ENCODE measurements around the gene PRSS12.

Gene PRSS12

DNA sequence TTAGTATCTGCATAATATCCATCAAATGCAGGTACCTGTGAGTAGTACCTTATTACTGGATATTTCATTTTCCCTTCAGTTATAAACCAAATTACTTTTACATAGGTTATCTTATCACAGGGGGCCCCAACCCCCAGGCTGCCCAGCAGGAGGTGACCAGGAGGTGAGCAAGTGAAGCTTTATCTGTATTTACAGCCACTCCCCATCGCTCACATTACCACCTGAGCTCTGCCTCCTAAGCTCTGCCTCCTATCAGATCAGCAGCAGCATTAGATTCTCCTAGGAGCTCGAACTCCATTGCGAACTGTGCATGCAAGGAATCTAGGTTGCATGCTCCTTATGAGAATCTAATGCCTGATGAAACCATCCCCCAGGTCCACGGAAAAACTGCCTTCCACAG lies 6.3 kb downstream of the PRSS12 start:
- H3K4me3 ChIP-seq (ENCODE audit: low read depth, low read length) = no peak overlapping the region
- TF ChIP-seq MYC (IDR thresholded peaks at IDR 0.05; ENCODE audit: low read depth, low read length) (no peak), POLR2A (IDR thresholded peaks at IDR 0.05; ENCODE audit: extremely low read depth, insufficient read length) (no peak)
- TF ChIP-seq, protein P1, sequence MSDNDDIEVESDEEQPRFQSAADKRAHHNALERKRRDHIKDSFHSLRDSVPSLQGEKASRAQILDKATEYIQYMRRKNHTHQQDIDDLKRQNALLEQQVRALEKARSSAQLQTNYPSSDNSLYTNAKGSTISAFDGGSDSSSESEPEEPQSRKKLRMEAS (IDR thresholded peaks at IDR 0.05; ENCODE audit: low read depth, low read length) = no peak
- DNase-seq (ENCODE audit: low read depth) = no peak

DNA sequence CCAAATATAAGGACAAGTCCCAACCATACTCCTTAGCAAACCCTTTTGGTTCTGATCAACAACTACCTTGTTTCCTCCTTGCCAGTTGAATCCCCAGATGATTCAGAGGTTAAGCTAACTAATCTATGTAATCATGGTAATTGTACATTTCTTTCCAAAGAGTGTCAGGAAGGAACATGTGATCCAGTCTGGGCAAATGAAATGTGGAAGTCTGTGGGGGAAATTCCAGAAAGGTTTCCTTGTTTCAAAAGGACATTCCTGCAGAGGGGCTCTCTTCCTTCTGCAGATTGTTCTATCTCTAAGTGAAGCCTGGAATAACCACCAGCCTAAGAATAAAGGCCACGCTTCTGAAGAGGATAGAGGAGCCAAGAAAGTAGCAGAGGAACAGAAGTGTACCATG lies 7.0 kb downstream of the PRSS12 start:
- no peak overlapping the region for H3K4me3 ChIP-seq (ENCODE audit: low read depth, low read length)
- TF ChIP-seq POLR2A (IDR thresholded peaks at IDR 0.05; ENCODE audit: extremely low read depth, insufficient read length) (no peak), MYC (IDR thresholded peaks at IDR 0.05; ENCODE audit: low read depth, low read length) (no peak)
- TF ChIP-seq, protein P1 (IDR thresholded peaks at IDR 0.05; ENCODE audit: low read depth, low read length) = no peak
- TF ChIP-seq, protein P2, sequence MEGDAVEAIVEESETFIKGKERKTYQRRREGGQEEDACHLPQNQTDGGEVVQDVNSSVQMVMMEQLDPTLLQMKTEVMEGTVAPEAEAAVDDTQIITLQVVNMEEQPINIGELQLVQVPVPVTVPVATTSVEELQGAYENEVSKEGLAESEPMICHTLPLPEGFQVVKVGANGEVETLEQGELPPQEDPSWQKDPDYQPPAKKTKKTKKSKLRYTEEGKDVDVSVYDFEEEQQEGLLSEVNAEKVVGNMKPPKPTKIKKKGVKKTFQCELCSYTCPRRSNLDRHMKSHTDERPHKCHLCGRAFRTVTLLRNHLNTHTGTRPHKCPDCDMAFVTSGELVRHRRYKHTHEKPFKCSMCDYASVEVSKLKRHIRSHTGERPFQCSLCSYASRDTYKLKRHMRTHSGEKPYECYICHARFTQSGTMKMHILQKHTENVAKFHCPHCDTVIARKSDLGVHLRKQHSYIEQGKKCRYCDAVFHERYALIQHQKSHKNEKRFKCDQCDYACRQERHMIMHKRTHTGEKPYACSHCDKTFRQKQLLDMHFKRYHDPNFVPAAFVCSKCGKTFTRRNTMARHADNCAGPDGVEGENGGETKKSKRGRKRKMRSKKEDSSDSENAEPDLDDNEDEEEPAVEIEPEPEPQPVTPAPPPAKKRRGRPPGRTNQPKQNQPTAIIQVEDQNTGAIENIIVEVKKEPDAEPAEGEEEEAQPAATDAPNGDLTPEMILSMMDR (IDR thresholded peaks at IDR 0.05; ENCODE audit: low read depth, low read length) = no peak
- no peak for DNase-seq (ENCODE audit: low read depth)

DNA sequence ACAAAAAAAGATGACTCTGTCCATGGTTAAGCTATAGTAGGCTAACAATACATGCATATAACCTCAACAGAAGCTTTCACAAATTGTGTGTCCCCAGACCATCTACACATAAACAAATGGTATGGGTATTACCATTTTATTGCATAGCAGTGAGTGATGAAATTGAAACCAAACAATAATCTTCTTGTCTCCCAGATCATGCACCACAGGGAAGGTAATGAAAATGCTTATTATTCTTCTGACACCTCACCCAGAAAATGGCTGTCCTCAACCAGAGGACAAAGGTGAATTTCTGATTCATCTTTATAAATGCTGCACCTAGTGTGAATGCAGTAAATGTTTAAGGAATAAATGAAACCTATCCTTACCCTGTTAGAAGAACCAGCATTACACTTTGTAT lies 8.0 kb downstream of the PRSS12 start:
- TF ChIP-seq POLR2A (IDR thresholded peaks at IDR 0.05; ENCODE audit: extremely low read depth, insufficient read length) (no peak), MYC (IDR thresholded peaks at IDR 0.05; ENCODE audit: low read depth, low read length) (no peak)
- TF ChIP-seq, protein P2 (IDR thresholded peaks at IDR 0.05; ENCODE audit: low read depth, low read length) = no peak
- DNase-seq (ENCODE audit: low read depth) = no peak
- no peak overlapping the region for H3K4me3 ChIP-seq (ENCODE audit: low read depth, low read length)

DNA sequence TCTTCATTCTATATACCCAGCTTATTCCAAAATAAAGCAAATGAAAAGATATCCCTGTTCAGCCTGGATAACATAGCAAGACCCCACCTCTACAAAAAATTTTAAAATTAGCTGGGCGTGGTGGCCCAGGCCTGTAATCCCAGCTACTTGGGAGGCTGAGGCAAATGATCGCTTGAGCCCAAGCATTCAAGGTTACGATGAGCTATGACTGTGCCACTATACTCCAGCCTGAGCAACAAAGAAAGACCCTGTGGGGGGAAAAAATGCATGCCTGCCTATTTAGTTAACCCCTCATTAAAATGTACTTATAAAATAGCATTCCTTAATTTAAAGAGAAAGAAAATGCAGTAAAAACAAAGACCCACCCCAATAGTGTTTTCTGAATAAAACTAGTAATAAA lies 9.3 kb downstream of the PRSS12 start:
- H3K4me3 ChIP-seq (ENCODE audit: low read depth, low read length) = no peak overlapping the region
- no peak for DNase-seq (ENCODE audit: low read depth)
- TF ChIP-seq, protein P1 (IDR thresholded peaks at IDR 0.05; ENCODE audit: low read depth, low read length) = no peak
- TF ChIP-seq POLR2A (IDR thresholded peaks at IDR 0.05; ENCODE audit: extremely low read depth, insufficient read length) (no peak), MYC (IDR thresholded peaks at IDR 0.05; ENCODE audit: low read depth, low read length) (no peak)
- TF ChIP-seq, protein P2 (IDR thresholded peaks at IDR 0.05; ENCODE audit: low read depth, low read length) = no peak

DNA sequence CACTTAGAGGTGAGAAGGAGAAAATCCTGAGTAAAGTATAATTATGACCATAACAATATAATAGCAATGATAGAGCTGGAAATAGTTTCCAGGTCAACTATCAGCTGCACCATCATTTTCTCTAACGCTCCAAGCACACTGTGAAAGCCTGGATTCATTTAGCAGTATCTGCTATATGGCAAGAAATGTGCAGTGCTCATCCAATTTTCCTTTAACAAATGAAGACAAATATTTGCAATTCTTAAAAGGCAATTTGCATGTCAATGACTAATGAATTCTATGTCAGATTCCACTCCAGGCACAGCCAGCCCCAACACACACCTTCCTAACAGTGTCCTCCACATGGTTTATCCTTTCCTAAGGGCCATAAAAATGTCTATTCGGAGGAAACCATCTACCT lies 12.7 kb downstream of the PRSS12 start:
- TF ChIP-seq, protein P1 (IDR thresholded peaks at IDR 0.05; ENCODE audit: low read depth, low read length) = no peak
- TF ChIP-seq MYC (IDR thresholded peaks at IDR 0.05; ENCODE audit: low read depth, low read length) (no peak), POLR2A (IDR thresholded peaks at IDR 0.05; ENCODE audit: extremely low read depth, insufficient read length) (no peak)
- no peak overlapping the region for H3K4me3 ChIP-seq (ENCODE audit: low read depth, low read length)
- no peak for DNase-seq (ENCODE audit: low read depth)

DNA sequence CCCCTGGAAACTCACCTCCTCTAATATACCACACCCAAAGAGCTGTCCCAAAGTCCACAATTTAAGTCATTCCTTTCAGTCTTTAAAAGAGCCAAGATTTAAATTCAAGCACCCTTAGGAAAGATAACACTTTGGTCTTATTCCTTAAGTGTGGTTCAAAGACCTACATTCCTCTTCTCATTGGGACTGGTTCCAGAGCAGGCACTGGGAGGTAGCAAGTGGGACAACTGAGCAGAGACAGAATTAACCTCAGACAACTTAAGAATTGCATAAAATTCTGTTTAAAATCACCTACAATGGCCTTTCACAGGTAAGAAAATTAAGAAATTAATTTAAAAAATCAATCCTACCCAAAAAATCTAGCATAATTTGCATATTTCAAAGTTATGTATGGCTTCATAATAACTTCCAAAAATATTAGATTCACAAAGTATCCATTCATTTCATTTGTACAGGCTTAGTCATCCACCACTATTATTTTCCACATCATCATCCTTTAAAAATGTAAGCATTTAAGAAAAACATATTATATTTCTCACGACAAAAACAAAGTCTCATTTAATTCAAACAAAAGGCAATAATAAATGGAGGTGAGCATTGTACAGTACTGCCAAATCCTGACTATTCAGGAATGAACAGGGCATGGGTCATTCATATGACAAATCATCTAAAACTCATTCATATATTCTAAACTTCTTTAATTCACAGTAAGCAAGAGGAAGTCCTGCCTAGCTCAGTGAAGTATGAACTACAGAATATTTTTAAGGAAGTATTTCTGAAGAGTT lies 13.6 kb downstream of the PRSS12 start:
- TF ChIP-seq MYC (IDR thresholded peaks at IDR 0.05; ENCODE audit: low read depth, low read length) (no peak), POLR2A (IDR thresholded peaks at IDR 0.05; ENCODE audit: extremely low read depth, insufficient read length) (no peak)
- TF ChIP-seq, protein P2 (IDR thresholded peaks at IDR 0.05; ENCODE audit: low read depth, low read length) = no peak
- TF ChIP-seq, protein P1 (IDR thresholded peaks at IDR 0.05; ENCODE audit: low read depth, low read length) = no peak
- no peak for DNase-seq (ENCODE audit: low read depth)
- H3K4me3 ChIP-seq (ENCODE audit: low read depth, low read length) = no peak overlapping the region

Measured in NB4 (cell line).